ENCODE measurements around the gene CCDC141. TPM values are rescaled to one million over a fixed set of nuclear protein-coding genes. Genes with fewer than 3 reads are reported as not detected.

CCDC141 gene
- total and polyA plus RNA-seq, 4 donors, result 2.1 to 48.1 (median 14.6) TPM

- peaks cover 0 to 5% (median 0%) of the 10 kb centered on the region in 5 donors for H3K4me1 ChIP-seq (ENCODE audit: control insufficient read depth in 5 of 5, insufficient read depth in 5 of 5, low read length in 5 of 5)
- no peaks in the 10 kb centered on the region for H3K27me3 ChIP-seq (ENCODE audit: control insufficient read depth in 3 of 3, insufficient read depth in 3 of 3, low read length in 2 of 3)
- no peak for TF ChIP-seq CTCF (IDR thresholded peaks at IDR 0.05; ENCODE audit: control extremely low read depth, extremely low read depth)
- ATAC-seq (ENCODE audit: insufficient read depth, low FRiP score) (no peak), DNase-seq (no peak)
- H3K9ac ChIP-seq (ENCODE audit: insufficient read depth in 1 of 2, low read length in 2 of 2), result no peak overlapping the region
- no peak overlapping the region for H3K27ac ChIP-seq (ENCODE audit: low read depth in 1 of 2, low read length in 1 of 2)
- no peaks in the 10 kb centered on the region for H3K36me3 ChIP-seq (ENCODE audit: control insufficient read depth in 4 of 4, insufficient read depth in 4 of 4, low read length in 4 of 4)
- WGBS, 2 donors, result 70 to 87% methylated on average over 3 of the region's 3 CpGs
- H3K4me3 ChIP-seq, result no peak overlapping the region
- H3K9me3 ChIP-seq (ENCODE audit: control insufficient read depth in 4 of 4, insufficient read depth in 3 of 4, low read length in 3 of 4), result peaks cover 0 to 5% (median 0%) of the 10 kb centered on the region in 4 donors
These were observed 22.6 kb upstream of the CCDC141 start for GRCh38 chr2:179072527-179072926.

- Histone ChIP-seq H3K9me3 (ENCODE audit: control insufficient read depth in 4 of 4, insufficient read depth in 3 of 4, low read length in 3 of 4) (peaks cover 0 to 7% (median 0%) of the 10 kb centered on the region in 4 donors), H3K4me3 (no peak overlapping the region), H3K27ac (ENCODE audit: low read depth in 1 of 2, low read length in 1 of 2) (no peak overlapping the region), H3K27me3 (ENCODE audit: control insufficient read depth in 3 of 3, insufficient read depth in 3 of 3, low read length in 2 of 3) (no peaks in the 10 kb centered on the region), H3K9ac (ENCODE audit: insufficient read depth in 1 of 2, low read length in 2 of 2) (no peak overlapping the region), H3K4me1 (ENCODE audit: control insufficient read depth in 5 of 5, insufficient read depth in 5 of 5, low read length in 5 of 5) (peaks cover 0 to 5% (median 0%) of the 10 kb centered on the region in 5 donors), H3K36me3 (ENCODE audit: control insufficient read depth in 4 of 4, insufficient read depth in 4 of 4, low read length in 4 of 4) (no peaks in the 10 kb centered on the region)
- no peak for ATAC-seq (ENCODE audit: insufficient read depth, low FRiP score)
- 68 to 76% methylated on average over 3 of the region's 3 CpGs for WGBS, 2 donors
- TF ChIP-seq CTCF (IDR thresholded peaks at IDR 0.05; ENCODE audit: control extremely low read depth, extremely low read depth), result no peak
- DNase-seq, result peak in 2 of 3 donors; percentile 28 to 32
These were observed 21.9 kb upstream of the CCDC141 start for GRCh38 chr2:179071810-179072355.

- Histone ChIP-seq H3K27me3 (ENCODE audit: control insufficient read depth in 3 of 3, insufficient read depth in 3 of 3, low read length in 2 of 3) (no peaks in the 10 kb centered on the region), H3K4me1 (ENCODE audit: control insufficient read depth in 5 of 5, insufficient read depth in 5 of 5, low read length in 5 of 5) (peaks cover 0 to 5% (median 0%) of the 10 kb centered on the region in 5 donors), H3K36me3 (ENCODE audit: control insufficient read depth in 4 of 4, insufficient read depth in 4 of 4, low read length in 4 of 4) (no peaks in the 10 kb centered on the region), H3K9ac (ENCODE audit: insufficient read depth in 1 of 2, low read length in 2 of 2) (no peak overlapping the region), H3K9me3 (ENCODE audit: control insufficient read depth in 4 of 4, insufficient read depth in 3 of 4, low read length in 3 of 4) (peaks cover 0 to 4% (median 0%) of the 10 kb centered on the region in 4 donors), H3K27ac (ENCODE audit: low read depth in 1 of 2, low read length in 1 of 2) (no peak overlapping the region), H3K4me3 (no peak overlapping the region)
- TF ChIP-seq CTCF (IDR thresholded peaks at IDR 0.05; ENCODE audit: control extremely low read depth, extremely low read depth), result no peak
- 79 to 91% methylated on average over 2 of the region's 2 CpGs for WGBS, 2 donors
- ATAC-seq (ENCODE audit: insufficient read depth, low FRiP score) (no peak), DNase-seq (no peak)
These were observed 21.0 kb upstream of the CCDC141 start for GRCh38 chr2:179070895-179071294.

- H3K4me3 ChIP-seq, result no peak overlapping the region
- no peaks in the 10 kb centered on the region for H3K27me3 ChIP-seq (ENCODE audit: control insufficient read depth in 3 of 3, insufficient read depth in 3 of 3, low read length in 2 of 3)
- no peak overlapping the region for H3K9ac ChIP-seq (ENCODE audit: insufficient read depth in 1 of 2, low read length in 2 of 2)
- H3K4me1 ChIP-seq (ENCODE audit: control insufficient read depth in 5 of 5, insufficient read depth in 5 of 5, low read length in 5 of 5), result peaks cover 0 to 5% (median 0%) of the 10 kb centered on the region in 5 donors
- 41 to 93% methylated on average over 1 of the region's 1 CpG for WGBS, 2 donors
- no peak for TF ChIP-seq CTCF (IDR thresholded peaks at IDR 0.05; ENCODE audit: control extremely low read depth, extremely low read depth)
- DNase-seq (no peak), ATAC-seq (ENCODE audit: insufficient read depth, low FRiP score) (no peak)
- H3K36me3 ChIP-seq (ENCODE audit: control insufficient read depth in 4 of 4, insufficient read depth in 4 of 4, low read length in 4 of 4), result no peaks in the 10 kb centered on the region
- H3K27ac ChIP-seq (ENCODE audit: low read depth in 1 of 2, low read length in 1 of 2), result no peak overlapping the region
- peaks cover 0 to 2% (median 0%) of the 10 kb centered on the region in 4 donors for H3K9me3 ChIP-seq (ENCODE audit: control insufficient read depth in 4 of 4, insufficient read depth in 3 of 4, low read length in 3 of 4)
These were observed 19.7 kb upstream of the CCDC141 start for GRCh38 chr2:179069685-179070084.

All from lung (tissue), 12 donors.